ENCODE measurements around the gene TST. TPM values are rescaled to one million over a fixed set of nuclear protein-coding genes. Genes with fewer than 3 reads are reported as not detected.

The TST gene
- total and polyA plus RNA-seq, 2 of the 8 experiments (the other 6 are each of a cell fraction or from before 2014, with no cell fraction given) = 22.6 to 61.6 TPM

- TF ChIP-seq CEBPB (IDR thresholded peaks at IDR 0.05; ENCODE audit: low read depth, low read length) = no peak
- TF ChIP-seq NANOG (IDR thresholded peaks at IDR 0.05; ENCODE audit: insufficient read depth, low read depth, low read length, poor library complexity, severe bottlenecking) = no peak
- TF ChIP-seq BCL11A (IDR thresholded peaks at IDR 0.05; ENCODE audit: low read depth in 2 of 2, low read length in 2 of 2) = no peak
- no peak for TF ChIP-seq TEAD4 (IDR thresholded peaks at IDR 0.05; ENCODE audit: low read depth, low read length)
- TF ChIP-seq RBBP5 (IDR thresholded peaks at IDR 0.05; ENCODE audit: borderline replicate concordance, low read depth, low read length) = no peak
- no peak for TF ChIP-seq SIX5 (IDR thresholded peaks at IDR 0.05; ENCODE audit: low read depth, low read length)
- TF ChIP-seq GTF2F1 (IDR thresholded peaks at IDR 0.05; ENCODE audit: borderline replicate concordance, low read depth, low read length) = no peak
- no peak for TF ChIP-seq MAX (IDR thresholded peaks at IDR 0.05)
These were observed 55.9 kb downstream of the TST start (continued) for GRCh38 chr22:36963302-36963701.

Data from H1 (cell line).